Activated CD4-positive, alpha-beta T cell treated with anti-CD3 and anti-CD28 coated beads, Interleukin-2, amount 10 ng/mL, durations not matched to agents 7 days and 5 days (primary cell): ENCODE data around the gene HSF2BP. TPM values are rescaled to one million over a fixed set of nuclear protein-coding genes. Genes with fewer than 3 reads are reported as not detected.

ENCODE experiments used
- CTCF ChIA-PET: fragments of 350-600 bp; sonication (Branson Sonifier 250); formaldehyde crosslinking; loops from one replicate; lab custom pipeline; 2021; ENCODE audit warnings: antibody characterized with exemption; lab: Charles Lee
- POLR2A ChIA-PET: fragments of 350-600 bp; sonication (Branson Sonifier 250); formaldehyde crosslinking; loops from one replicate; lab custom pipeline; 2021; ENCODE audit warnings: antibody characterized with exemption; lab: Charles Lee
- DNase-seq: peaks from one replicate; pipeline ENCODE4 v3.0.0-alpha.2; 2020
- H3K27ac Mint-ChIP-seq: one replicate; pipeline ENCODE4 v1.8.0; 2021; ENCODE audit warnings: mild to moderate bottlenecking, moderate library complexity, mixed read lengths
- H3K27me3 Mint-ChIP-seq: one replicate; pipeline ENCODE4 v1.8.0; 2021; ENCODE audit warnings: mixed read lengths
- H3K36me3 Mint-ChIP-seq: one replicate; pipeline ENCODE4 v1.8.0; 2021; ENCODE audit warnings: low read depth, mixed read lengths
- H3K4me1 Mint-ChIP-seq: one replicate; pipeline ENCODE4 v1.8.0; 2021; ENCODE audit warnings: mixed read lengths
- H3K4me3 Mint-ChIP-seq: one replicate; pipeline ENCODE4 v1.8.0; 2021; ENCODE audit warnings: mild to moderate bottlenecking, moderate library complexity, mixed read lengths
- H3K9me3 Mint-ChIP-seq: one replicate; pipeline ENCODE4 v1.8.0; 2021; ENCODE audit warnings: mixed read lengths
- total RNA-seq, 2 experiments: library from RNA; stranded (reverse); gene quantifications; one replicate each; pipeline ENCODE4 v1.2.3, GENCODE V29; 2021

The HSF2BP gene
- total RNA-seq, 2 experiments from 2014 or later: 0.56 to 0.72 TPM

DNA sequence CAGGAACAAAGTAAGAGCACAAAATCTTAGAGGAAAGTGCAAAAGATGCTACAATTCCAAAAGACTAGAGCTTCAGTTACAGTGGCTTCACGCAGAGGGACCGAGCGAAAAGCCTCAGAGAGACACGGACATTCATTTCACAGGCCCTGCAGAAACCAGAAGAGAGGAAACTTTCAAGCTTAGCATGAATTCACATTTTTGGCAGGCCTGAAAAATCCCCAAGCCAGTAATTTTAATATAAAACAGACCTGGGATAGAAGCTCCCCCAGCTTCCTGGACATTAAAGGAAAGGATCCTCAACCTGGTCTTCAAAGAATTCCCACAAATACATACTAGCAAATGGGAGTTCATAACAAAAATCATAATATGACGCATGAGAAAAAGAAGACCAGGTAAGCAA is 66.2 kb downstream of the HSF2BP start:
- CTCF ChIA-PET: no interaction called here
- peaks cover 18% of the 10 kb centered on the region for H3K27me3 Mint-ChIP-seq
- H3K4me3 Mint-ChIP-seq: no peak overlapping the region
- POLR2A ChIA-PET: no interaction called here
- H3K4me1 Mint-ChIP-seq: no peaks in the 10 kb centered on the region
- no peaks in the 10 kb centered on the region for H3K9me3 Mint-ChIP-seq
- H3K36me3 Mint-ChIP-seq: no peaks in the 10 kb centered on the region
- no peak for DNase-seq
- H3K27ac Mint-ChIP-seq: no peak overlapping the region

DNA sequence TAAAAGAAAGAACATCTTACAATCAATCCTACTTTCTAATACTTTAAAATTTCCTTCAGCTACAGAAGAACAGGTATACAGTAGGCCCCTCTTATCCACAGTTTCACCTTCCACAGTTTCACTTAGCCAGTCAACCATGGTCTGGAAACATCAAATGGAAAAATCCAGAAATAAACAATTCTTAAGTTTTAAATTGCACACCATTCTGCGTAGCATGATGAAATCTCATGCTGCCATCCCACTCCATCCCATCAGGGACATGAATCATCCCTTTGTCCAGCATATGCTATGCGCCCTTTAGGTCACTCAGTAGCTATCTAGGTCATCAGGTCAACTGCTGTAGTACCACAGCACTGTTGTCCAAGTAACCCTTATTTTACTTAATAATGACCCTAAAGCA is 67.7 kb downstream of the HSF2BP start:
- CTCF ChIA-PET: no interaction called here
- DNase-seq: no peak
- Mint-ChIP-seq H3K4me1 (no peaks in the 10 kb centered on the region), H3K27me3 (peaks cover 18% of the 10 kb centered on the region), H3K27ac (no peak overlapping the region), H3K9me3 (no peaks in the 10 kb centered on the region), H3K4me3 (no peak overlapping the region), H3K36me3 (no peaks in the 10 kb centered on the region)
- POLR2A ChIA-PET: no interaction called here

- Mint-ChIP-seq H3K4me1 (peaks cover 3% of the 10 kb centered on the region), H3K27me3 (peaks cover 17% of the 10 kb centered on the region), H3K9me3 (no peaks in the 10 kb centered on the region), H3K36me3 (no peaks in the 10 kb centered on the region), H3K27ac (no peak overlapping the region), H3K4me3 (no peak overlapping the region)
- DNase-seq: no peak
- POLR2A ChIA-PET: no interaction called here
- CTCF ChIA-PET: no interaction called here
Measured at GRCh38 chr21:43590194-43590593, 69.1 kb downstream of the HSF2BP start.

DNA sequence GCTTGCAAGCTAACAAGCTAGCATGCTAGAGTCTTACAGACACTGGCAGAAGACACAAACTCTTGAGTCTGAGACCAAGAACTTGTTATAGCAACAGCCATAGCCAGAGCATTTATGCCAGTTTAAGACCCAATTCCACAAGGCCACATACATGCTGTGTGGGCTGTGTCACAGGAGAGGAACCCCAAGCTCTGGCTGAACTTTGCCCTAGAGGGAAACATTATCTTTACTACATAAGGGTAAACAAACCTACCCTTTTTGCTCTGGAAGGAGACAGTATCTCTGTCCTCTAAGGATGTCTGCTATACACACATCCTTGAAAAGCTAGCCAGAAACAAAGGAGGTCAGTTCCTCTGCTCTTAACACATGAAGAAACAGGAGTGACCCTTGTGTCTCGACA is 70.3 kb downstream of the HSF2BP start:
- H3K27me3 Mint-ChIP-seq: peaks cover 12% of the 10 kb centered on the region
- H3K4me1 Mint-ChIP-seq: peaks cover 3% of the 10 kb centered on the region
- CTCF ChIA-PET: interaction anchor here (0.9 kb wide), 1 partner anchor 23 kb away, joined by 3 read pairs; no protein-coding TSS in a partner anchor
- DNase-seq: no peak
- H3K27ac Mint-ChIP-seq: no peak overlapping the region
- H3K9me3 Mint-ChIP-seq: no peaks in the 10 kb centered on the region
- H3K4me3 Mint-ChIP-seq: no peak overlapping the region
- H3K36me3 Mint-ChIP-seq: no peaks in the 10 kb centered on the region
- POLR2A ChIA-PET: no interaction called here

GRCh38 chr21:43585924-43586413 is 73.3 kb downstream of the HSF2BP start:
- POLR2A ChIA-PET: no interaction called here

GRCh38 chr21:43585514-43585913 is 73.8 kb downstream of the HSF2BP start:
- Mint-ChIP-seq H3K27ac (no peak overlapping the region), H3K27me3 (peaks cover 3% of the 10 kb centered on the region), H3K4me1 (peaks cover 3% of the 10 kb centered on the region), H3K9me3 (no peaks in the 10 kb centered on the region), H3K4me3 (no peak overlapping the region), H3K36me3 (no peaks in the 10 kb centered on the region)
- ChIA-PET CTCF (interaction anchor here (0.6 to 1.2 kb wide), 3 partner anchors 13 to 62 kb away, joined by 3 read pairs; no protein-coding TSS in a partner anchor), POLR2A (no interaction called here)
- DNase-seq: no peak

More at GRCh38 chr21:43585924-43586413, 73.3 kb downstream of the HSF2BP start:
- no peaks in the 10 kb centered on the region for H3K9me3 Mint-ChIP-seq
- no peak overlapping the region for H3K4me3 Mint-ChIP-seq
- CTCF ChIA-PET: interaction anchor here (0.6 to 1.2 kb wide), 2 partner anchors 13 to 15 kb away, joined by 3 read pairs; no protein-coding TSS in a partner anchor
- H3K27ac Mint-ChIP-seq: no peak overlapping the region
- H3K36me3 Mint-ChIP-seq: no peaks in the 10 kb centered on the region
- DNase-seq: no peak
- H3K27me3 Mint-ChIP-seq: peaks cover 3% of the 10 kb centered on the region
- H3K4me1 Mint-ChIP-seq: peaks cover 3% of the 10 kb centered on the region

- DNase-seq: no peak
- no peaks in the 10 kb centered on the region for H3K9me3 Mint-ChIP-seq
- H3K27ac Mint-ChIP-seq: no peak overlapping the region
- ChIA-PET POLR2A (no interaction called here), CTCF (no interaction called here)
- peaks cover 3% of the 10 kb centered on the region for H3K27me3 Mint-ChIP-seq
- no peak overlapping the region for H3K4me3 Mint-ChIP-seq
- no peaks in the 10 kb centered on the region for H3K36me3 Mint-ChIP-seq
- peaks cover 3% of the 10 kb centered on the region for H3K4me1 Mint-ChIP-seq
Measured at GRCh38 chr21:43581453-43581852, 77.8 kb downstream of the HSF2BP start.

- peaks cover 3% of the 10 kb centered on the region for H3K27me3 Mint-ChIP-seq
- ChIA-PET CTCF (no interaction called here), POLR2A (no interaction called here)
Measured at GRCh38 chr21:43578677-43579303, 80.5 kb downstream of the HSF2BP start.

GRCh38 chr21:43575473-43575844 is 83.8 kb downstream of the HSF2BP start:
- ChIA-PET CTCF (no interaction called here), POLR2A (no interaction called here)
- H3K4me1 Mint-ChIP-seq: no peaks in the 10 kb centered on the region
- no peaks in the 10 kb centered on the region for H3K9me3 Mint-ChIP-seq
- H3K27ac Mint-ChIP-seq: no peak overlapping the region
- H3K27me3 Mint-ChIP-seq: peaks cover 3% of the 10 kb centered on the region
- DNase-seq: no peak
- H3K4me3 Mint-ChIP-seq: no peak overlapping the region
- no peaks in the 10 kb centered on the region for H3K36me3 Mint-ChIP-seq

More at GRCh38 chr21:43578677-43579303, 80.5 kb downstream of the HSF2BP start:
- H3K9me3 Mint-ChIP-seq: no peaks in the 10 kb centered on the region
- DNase-seq: no peak
- H3K4me1 Mint-ChIP-seq: no peaks in the 10 kb centered on the region
- no peak overlapping the region for H3K4me3 Mint-ChIP-seq
- no peaks in the 10 kb centered on the region for H3K36me3 Mint-ChIP-seq
- no peak overlapping the region for H3K27ac Mint-ChIP-seq

GRCh38 chr21:43574741-43575472 is 84.4 kb downstream of the HSF2BP start:
- POLR2A ChIA-PET: no interaction called here
- Mint-ChIP-seq H3K36me3 (no peaks in the 10 kb centered on the region), H3K4me3 (no peak overlapping the region), H3K27me3 (peaks cover 3% of the 10 kb centered on the region), H3K4me1 (no peaks in the 10 kb centered on the region), H3K27ac (no peak overlapping the region), H3K9me3 (no peaks in the 10 kb centered on the region)
- no peak for DNase-seq
- CTCF ChIA-PET: no interaction called here

GRCh38 chr21:43573921-43574320 is 85.4 kb downstream of the HSF2BP start:
- H3K9me3 Mint-ChIP-seq: no peaks in the 10 kb centered on the region
- H3K27ac Mint-ChIP-seq: no peak overlapping the region
- H3K4me3 Mint-ChIP-seq: no peak overlapping the region
- ChIA-PET POLR2A (no interaction called here), CTCF (interaction anchor here (1.5 kb wide), 1 partner anchor 14 kb away, joined by 4 read pairs; no protein-coding TSS in a partner anchor)
- no peaks in the 10 kb centered on the region for H3K4me1 Mint-ChIP-seq
- no peak for DNase-seq
- H3K36me3 Mint-ChIP-seq: no peaks in the 10 kb centered on the region
- peaks cover 3% of the 10 kb centered on the region for H3K27me3 Mint-ChIP-seq

GRCh38 chr21:43572446-43572845 is 86.8 kb downstream of the HSF2BP start:
- Mint-ChIP-seq H3K4me1 (no peaks in the 10 kb centered on the region), H3K9me3 (no peaks in the 10 kb centered on the region), H3K27me3 (peaks cover 3% of the 10 kb centered on the region), H3K36me3 (no peaks in the 10 kb centered on the region), H3K4me3 (no peak overlapping the region), H3K27ac (no peak overlapping the region)
- CTCF ChIA-PET: no interaction called here
- POLR2A ChIA-PET: no interaction called here
- no peak for DNase-seq

DNA sequence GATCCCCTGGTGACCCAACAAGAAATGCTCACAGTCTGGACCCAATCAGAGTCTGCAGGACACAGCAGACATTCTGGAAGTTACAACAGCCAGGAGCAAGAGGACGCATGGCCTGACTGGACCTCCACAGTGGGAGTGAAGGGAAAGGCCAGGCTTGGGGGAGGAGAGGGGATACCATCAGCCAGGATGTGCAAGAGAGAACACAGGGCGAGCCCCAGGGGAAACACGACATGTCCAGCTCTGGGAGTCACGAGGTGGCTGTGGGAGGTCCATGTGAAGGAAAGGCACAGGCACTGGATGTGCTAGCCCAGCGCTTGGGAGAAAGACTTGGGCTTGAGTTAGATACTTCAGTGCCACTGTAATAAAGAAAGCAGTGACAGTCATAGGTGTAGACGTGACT is 87.3 kb downstream of the HSF2BP start:
- no peaks in the 10 kb centered on the region for H3K36me3 Mint-ChIP-seq
- no peak for DNase-seq
- no peaks in the 10 kb centered on the region for H3K9me3 Mint-ChIP-seq
- H3K27ac Mint-ChIP-seq: no peak overlapping the region
- peaks cover 3% of the 10 kb centered on the region for H3K27me3 Mint-ChIP-seq
- POLR2A ChIA-PET: no interaction called here
- no peak overlapping the region for H3K4me3 Mint-ChIP-seq
- H3K4me1 Mint-ChIP-seq: no peaks in the 10 kb centered on the region
- CTCF ChIA-PET: no interaction called here
